ENCODE results near the gene ITPR3. TPM values are rescaled to one million over a fixed set of nuclear protein-coding genes. Genes with fewer than 3 reads are reported as not detected.

Gene ITPR3
- total RNA-seq, 1 donor, result 91.2 TPM

DNA sequence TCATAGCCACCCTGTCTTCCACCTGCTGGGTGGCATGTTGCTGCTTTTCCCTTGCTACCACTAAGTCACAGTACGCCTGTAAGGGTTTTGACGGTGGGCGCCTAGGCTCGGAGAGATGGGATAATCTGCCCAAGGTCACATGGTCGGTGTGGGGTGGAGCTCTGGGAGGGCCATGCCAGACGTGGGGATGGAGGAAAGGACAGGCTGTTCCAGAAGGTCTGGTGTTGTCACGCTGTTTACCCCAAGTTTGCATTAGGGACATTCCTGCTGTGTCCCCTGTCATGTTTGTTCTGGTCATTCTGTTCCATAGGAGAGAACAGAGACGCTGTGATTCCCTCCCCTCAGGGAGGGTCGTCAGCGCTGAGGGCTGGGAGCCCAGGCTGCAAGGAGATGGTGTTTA lies 109.5 kb downstream of the ITPR3 start:
- TF ChIP-seq, protein P1, sequence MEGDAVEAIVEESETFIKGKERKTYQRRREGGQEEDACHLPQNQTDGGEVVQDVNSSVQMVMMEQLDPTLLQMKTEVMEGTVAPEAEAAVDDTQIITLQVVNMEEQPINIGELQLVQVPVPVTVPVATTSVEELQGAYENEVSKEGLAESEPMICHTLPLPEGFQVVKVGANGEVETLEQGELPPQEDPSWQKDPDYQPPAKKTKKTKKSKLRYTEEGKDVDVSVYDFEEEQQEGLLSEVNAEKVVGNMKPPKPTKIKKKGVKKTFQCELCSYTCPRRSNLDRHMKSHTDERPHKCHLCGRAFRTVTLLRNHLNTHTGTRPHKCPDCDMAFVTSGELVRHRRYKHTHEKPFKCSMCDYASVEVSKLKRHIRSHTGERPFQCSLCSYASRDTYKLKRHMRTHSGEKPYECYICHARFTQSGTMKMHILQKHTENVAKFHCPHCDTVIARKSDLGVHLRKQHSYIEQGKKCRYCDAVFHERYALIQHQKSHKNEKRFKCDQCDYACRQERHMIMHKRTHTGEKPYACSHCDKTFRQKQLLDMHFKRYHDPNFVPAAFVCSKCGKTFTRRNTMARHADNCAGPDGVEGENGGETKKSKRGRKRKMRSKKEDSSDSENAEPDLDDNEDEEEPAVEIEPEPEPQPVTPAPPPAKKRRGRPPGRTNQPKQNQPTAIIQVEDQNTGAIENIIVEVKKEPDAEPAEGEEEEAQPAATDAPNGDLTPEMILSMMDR (IDR thresholded peaks at IDR 0.05; ENCODE audit: insufficient read depth, low read length), result no peak

DNA sequence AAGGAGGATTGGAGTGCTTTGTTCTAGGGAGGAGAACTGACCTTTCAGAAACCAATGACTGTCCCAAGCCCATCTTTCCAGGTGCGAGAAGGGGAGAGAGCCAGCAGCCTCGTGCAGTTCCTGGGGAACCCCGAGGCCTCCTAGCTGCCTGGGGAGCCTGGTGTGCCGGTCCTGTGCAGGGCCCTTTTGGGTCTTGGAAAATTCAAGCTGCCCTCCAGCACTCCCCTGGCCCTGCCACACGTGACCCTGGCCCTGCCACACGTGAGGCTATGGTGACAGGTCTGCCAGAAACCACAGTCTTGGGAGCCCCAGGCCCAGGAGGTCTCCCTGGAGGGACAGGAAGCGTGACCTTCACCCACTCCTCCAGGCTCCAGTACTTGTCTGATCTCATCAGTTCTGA lies 109.9 kb downstream of the ITPR3 start:
- TF ChIP-seq, protein P1 (IDR thresholded peaks at IDR 0.05; ENCODE audit: insufficient read depth, low read length), result no peak
- H3K4me3 ChIP-seq (ENCODE audit: low read depth, low read length), result no peak overlapping the region

More for the DNA sequence above, 109.5 kb downstream of the ITPR3 start:
- H3K4me3 ChIP-seq (ENCODE audit: low read depth, low read length), result no peak overlapping the region
- no peak for DNase-seq (ENCODE audit: low read depth)

DNA sequence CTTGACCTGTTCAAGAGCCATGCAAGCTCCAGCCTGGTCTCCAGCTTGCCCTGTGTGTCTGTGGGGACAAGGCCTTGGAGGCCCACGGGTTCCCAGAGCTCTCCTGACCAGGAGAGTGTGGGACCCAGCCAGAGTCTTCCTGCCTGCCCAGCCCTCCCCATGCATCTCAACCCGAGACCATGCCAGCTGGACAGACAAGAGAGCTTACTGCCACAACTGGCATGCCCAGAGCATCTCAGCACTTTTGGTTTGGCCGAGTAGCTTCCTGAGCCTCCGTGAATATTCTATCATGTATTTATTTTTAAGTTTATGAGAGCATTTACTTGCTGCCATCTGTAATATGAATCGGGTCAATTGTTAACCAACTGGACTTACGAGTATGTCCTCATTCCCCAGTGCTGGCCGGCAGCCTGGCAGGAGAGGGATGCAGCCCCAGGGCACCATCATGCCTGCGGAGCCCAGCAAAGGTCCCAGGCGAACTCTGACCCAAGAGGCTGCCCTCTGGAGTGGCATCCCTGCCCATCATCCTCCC lies 110.7 kb downstream of the ITPR3 start:
- TF ChIP-seq, protein P1 (IDR thresholded peaks at IDR 0.05; ENCODE audit: insufficient read depth, low read length), result no peak
- DNase-seq (ENCODE audit: low read depth), result no peak
- no peak overlapping the region for H3K4me3 ChIP-seq (ENCODE audit: low read depth, low read length)

More for the DNA sequence above, 109.9 kb downstream of the ITPR3 start:
- no peak for DNase-seq (ENCODE audit: low read depth)

DNA sequence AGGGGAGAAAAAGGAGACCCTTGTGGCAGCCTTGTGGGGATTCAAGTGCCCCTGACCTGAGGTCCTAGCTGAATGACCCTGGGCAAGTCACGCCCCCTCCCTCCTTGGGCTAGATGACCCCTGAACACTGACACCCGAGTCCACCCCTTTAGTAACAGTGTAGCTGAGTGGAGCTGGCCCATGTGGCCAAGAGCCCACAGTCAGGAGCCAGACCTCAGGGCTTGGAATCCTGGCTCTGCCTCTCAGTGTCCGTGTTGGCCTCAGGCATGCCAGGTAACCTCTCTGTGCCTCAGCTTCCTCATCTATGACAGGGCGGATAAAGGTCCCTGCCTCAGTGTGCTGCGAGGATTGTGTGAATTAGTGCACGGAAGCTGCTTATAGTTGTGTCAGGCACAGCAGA lies 111.3 kb downstream of the ITPR3 start:
- H3K4me3 ChIP-seq (ENCODE audit: low read depth, low read length), result no peak overlapping the region
- TF ChIP-seq, protein P1 (IDR thresholded peaks at IDR 0.05; ENCODE audit: insufficient read depth, low read length), result no peak
- no peak for DNase-seq (ENCODE audit: low read depth)

DNA sequence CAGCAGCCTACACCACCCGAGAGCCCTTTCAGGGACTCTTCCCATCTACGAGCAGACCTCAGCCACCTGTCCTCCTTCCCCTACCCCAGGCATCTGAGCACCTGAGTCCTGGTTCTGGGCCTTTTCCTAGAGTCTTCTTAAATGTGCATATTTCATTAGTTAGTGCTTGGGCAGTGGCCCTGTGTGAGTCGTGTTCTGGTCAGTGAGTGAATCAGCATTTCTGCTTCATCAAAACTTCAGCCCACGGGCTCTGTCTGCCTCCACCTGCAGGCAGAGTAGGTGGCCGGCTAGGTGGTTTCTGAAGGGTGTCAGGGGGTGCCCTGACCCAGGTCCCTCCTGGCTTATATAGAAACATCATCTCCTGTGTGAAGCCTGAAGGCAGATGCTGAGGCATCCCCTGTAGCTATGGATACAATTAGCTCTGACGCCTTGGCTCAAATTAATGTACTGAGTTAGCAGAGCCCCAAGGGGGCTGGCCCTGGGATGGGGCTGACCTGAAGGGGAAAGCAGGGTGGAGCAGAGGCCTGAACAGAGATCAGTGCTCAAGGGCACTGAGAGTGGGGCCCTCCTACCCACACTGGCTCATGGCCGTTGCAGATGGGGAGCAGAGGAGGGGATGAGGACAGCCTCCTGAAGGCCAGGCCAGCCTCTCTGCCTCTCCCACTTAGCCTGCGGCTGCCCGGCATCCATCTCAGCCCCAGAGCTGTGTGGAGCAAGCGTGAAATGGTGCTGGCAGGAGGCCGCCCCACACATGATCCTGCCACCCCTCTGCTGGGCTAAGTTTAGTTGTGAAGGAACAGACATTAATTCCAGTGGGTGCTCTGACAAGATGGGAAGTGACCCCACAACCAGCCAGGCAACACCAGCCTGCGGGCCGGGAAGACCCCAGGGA lies 111.9 kb downstream of the ITPR3 start:
- TF ChIP-seq, protein P1 (IDR thresholded peaks at IDR 0.05; ENCODE audit: insufficient read depth, low read length), result no peak
- no peak overlapping the region for H3K4me3 ChIP-seq (ENCODE audit: low read depth, low read length)
- peak; percentile 14 for DNase-seq (ENCODE audit: low read depth)

DNA sequence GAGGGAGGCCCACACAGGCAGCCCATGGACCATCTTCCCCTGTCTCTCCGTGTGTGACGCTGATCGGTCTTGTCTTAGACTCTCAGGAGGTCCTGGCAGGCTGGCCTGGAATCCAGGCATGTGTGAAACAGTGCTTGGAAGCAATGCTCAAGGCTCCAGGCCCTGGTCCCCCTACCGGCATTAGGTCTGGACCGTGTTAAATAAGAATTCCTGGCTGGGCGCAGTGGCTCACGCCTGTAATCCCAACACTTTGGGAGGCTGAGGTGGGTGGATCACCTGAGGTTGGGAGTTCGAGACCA lies 112.5 kb downstream of the ITPR3 start:
- TF ChIP-seq, protein P1 (IDR thresholded peaks at IDR 0.05; ENCODE audit: insufficient read depth, low read length), result no peak
- no peak overlapping the region for H3K4me3 ChIP-seq (ENCODE audit: low read depth, low read length)
- DNase-seq (ENCODE audit: low read depth), result no peak
